Endothelial cell of umbilical vein (primary cell): ENCODE results near the gene LTBP2. TPM values are rescaled to one million over a fixed set of nuclear protein-coding genes. Genes with fewer than 3 reads are reported as not detected.

Experiments
- BruUV-seq: library from RNA; stranded (reverse); fragments of 400-500 nt; replicated peaks from 2 replicates; lab custom pipeline; 2021; lab: Mats Ljungman, UMichigan
- CTCF ChIA-PET: fragments of 300-600, 350-600 bp; sonication (Branson Sonifier 250); formaldehyde crosslinking; loops from one replicate; lab custom pipeline; 2021; ENCODE audit warnings: antibody characterized with exemption, inconsistent platforms; lab: Charles Lee
- POLR2A ChIA-PET: fragments of 300-600, 350-600 bp; sonication (Branson Sonifier 250); formaldehyde crosslinking; loops from one replicate; lab custom pipeline; 2021; ENCODE audit warnings: antibody characterized with exemption, inconsistent platforms; lab: Charles Lee
- DNase-seq: peaks from one replicate; pipeline ENCODE4 v3.0.0-alpha.2; 2011; ENCODE audit warnings: low read depth, low spot score
- FAIRE-seq: peaks from 2 replicates; lab custom pipeline; 2011; peaks lifted over from hg19 to GRCh38; lab: Jason Lieb, UNC
- H2AFZ ChIP-seq: 2 replicates; pipeline ENCODE4 v1.6.0; 2012; ENCODE audit warnings: low read depth, low read length, control low read depth, inconsistent platforms
- H3K27ac ChIP-seq: 2 replicates; pipeline ENCODE4 v1.5.1; 2011; ENCODE audit warnings: low read depth, mild to moderate bottlenecking, control low read depth, low read length, moderate library complexity; ENCODE audit not compliant: insufficient read depth
- H3K27me3 ChIP-seq, 2 experiments: 2 replicates each; pipeline versions ENCODE4 v1.6.0 to v1.6.1; 2011; ENCODE audit warnings: low read length in 2 of 2, mixed read lengths in 1 of 2; ENCODE audit not compliant: control insufficient read depth in 2 of 2, insufficient read depth in 2 of 2
- H3K36me3 ChIP-seq, 2 experiments: 2 replicates in 1 of 2; 3 replicates in 1 of 2; pipeline ENCODE4 v1.5.1; 2011; ENCODE audit warnings: low read length in 2 of 2, mild to moderate bottlenecking in 1 of 2, moderate library complexity in 1 of 2; ENCODE audit not compliant: control insufficient read depth in 2 of 2, insufficient read depth in 2 of 2; ENCODE audit errors: extremely low read depth in 1 of 2
- H3K4me1 ChIP-seq: 3 replicates; pipeline ENCODE4 v1.5.1; 2011; ENCODE audit warnings: mild to moderate bottlenecking, low read length; ENCODE audit not compliant: control insufficient read depth, insufficient read depth; ENCODE audit errors: extremely low read depth
- H3K4me2 ChIP-seq: 2 replicates; pipeline ENCODE4 v1.6.1; 2011; ENCODE audit warnings: low read length, control low read depth, mixed read lengths; ENCODE audit not compliant: insufficient read depth
- H3K4me3 ChIP-seq, 3 experiments: fragments of 200-600 bp in 1 of 3; sonication (generic), shearing (Covaris generic) in 1 of 3; replicated peaks in 1 of 3; 2 replicates each; pipeline ENCODE4 v1.5.1; 2011 to 2016; ENCODE audit warnings: control low read depth in 3 of 3, low read length in 3 of 3, mild to moderate bottlenecking in 2 of 3, inconsistent platforms in 1 of 3, low read depth in 1 of 3, moderate library complexity in 1 of 3; ENCODE audit not compliant: insufficient read depth in 1 of 3
- H3K79me2 ChIP-seq: 2 replicates; pipeline ENCODE4 v1.6.0; 2012; ENCODE audit warnings: low read length, inconsistent platforms; ENCODE audit not compliant: control insufficient read depth, insufficient read depth
- H3K9ac ChIP-seq: replicated peaks from 2 replicates; pipeline ENCODE3; 2011; ENCODE audit warnings: low read length, control low read depth; ENCODE audit not compliant: insufficient read depth; ENCODE audit errors: extremely low read depth
- H3K9me1 ChIP-seq: replicated peaks from 3 replicates; pipeline ENCODE4 v1.6.0; 2011; ENCODE audit warnings: mild to moderate bottlenecking, low read length; ENCODE audit not compliant: control insufficient read depth, insufficient read depth; ENCODE audit errors: extremely low read depth
- H3K9me3 ChIP-seq: replicated peaks from 2 replicates; pipeline ENCODE4 v1.5.1; 2012; ENCODE audit warnings: low read length, inconsistent platforms; ENCODE audit not compliant: control insufficient read depth, insufficient read depth
- H4K20me1 ChIP-seq: replicated peaks from 2 replicates; pipeline ENCODE3; 2011; ENCODE audit warnings: mild to moderate bottlenecking, low read length; ENCODE audit not compliant: control insufficient read depth, insufficient read depth; ENCODE audit errors: extremely low read depth
- FOS ChIP-seq: IDR thresholded peaks from 2 replicates; pipeline ENCODE4 v1.6.1; 2011; ENCODE audit warnings: mild to moderate bottlenecking, low read length, moderate library complexity, borderline replicate concordance; ENCODE audit not compliant: insufficient read depth
- GATA2 ChIP-seq: IDR thresholded peaks from 2 replicates; pipeline ENCODE4 v1.7.0; 2011; ENCODE audit warnings: low read depth, mild to moderate bottlenecking, moderate library complexity, mixed read lengths, low read length; ENCODE audit not compliant: insufficient read length, insufficient read depth
- JUN ChIP-seq: IDR thresholded peaks from 2 replicates; pipeline ENCODE4 v1.6.1; 2011; ENCODE audit warnings: borderline replicate concordance, low read depth; ENCODE audit not compliant: insufficient read length, insufficient read depth
- MYC ChIP-seq: IDR thresholded peaks from one replicate; pipeline ENCODE4 v1.6.1; 2011; ENCODE audit warnings: mild to moderate bottlenecking, low read depth, low read length
- POLR2A ChIP-seq: IDR thresholded peaks from 2 replicates; pipeline ENCODE4 v1.6.1; 2012; ENCODE audit warnings: low read depth, mild to moderate bottlenecking, control low read depth, low read length
- POLR2AphosphoS5 ChIP-seq: IDR thresholded peaks from 2 replicates; pipeline ENCODE4 v1.6.1; 2012; ENCODE audit warnings: low read depth, mild to moderate bottlenecking, control low read depth, low read length, moderate library complexity; ENCODE audit not compliant: insufficient read depth
- dilution Hi-C: fragments of 300-500 bp; cut with MboI; formaldehyde crosslinking; loops from one replicate; pipeline ENCODE4 v1.15.0; 2019; ENCODE audit warnings: low sequenced_read_pairs; ENCODE audit not compliant: extremely low pct_ligation_motif_present
- intact Hi-C: fragments of 100-400 bp; cut with micrococcal nuclease; formaldehyde crosslinking; loops from one replicate; pipeline ENCODE4 v1.10.0; 2022
- polyA plus RNA-seq, 4 experiments: library from polyadenylated mRNA; depleted of rRNA in 3 of 4; stranded (reverse) in 3 of 4; unstranded in 1 of 4; fragments of >200 nt; gene quantifications; 2 replicates each; pipeline versions ENCODE4 v1.2.1 to v1.2.3, GENCODE V29; 2011 to 2012; ENCODE audit warnings: missing spikeins in 1 of 4
- total RNA-seq: library from RNA; stranded (reverse); gene quantifications from 2 replicates; pipeline ENCODE4 v1.2.3, GENCODE V29; 2021
- TF ChIP-seq, protein P1 (sequence below), 2 donors: IDR thresholded peaks; 1 replicate in 1 of 2; 2 replicates in 1 of 2; pipeline ENCODE4 v1.5.1; 2011; ENCODE audit warnings: low read length in 2 of 2, mild to moderate bottlenecking in 2 of 2, moderate library complexity in 2 of 2, control low read depth in 1 of 2, inconsistent platforms in 1 of 2, low read depth in 1 of 2; ENCODE audit not compliant: insufficient read depth in 1 of 2; ENCODE audit errors: extremely low read depth in 1 of 2
- TF ChIP-seq, protein P2 (sequence below): IDR thresholded peaks from 2 replicates; pipeline ENCODE4 v1.6.1; 2011; ENCODE audit not compliant: insufficient read depth, insufficient read length

Gene LTBP2
- total and polyA plus RNA-seq, 2 donors (not counting 3 experiments of a cell fraction or from before 2014, with no cell fraction given): 209 to 268 TPM

DNA sequence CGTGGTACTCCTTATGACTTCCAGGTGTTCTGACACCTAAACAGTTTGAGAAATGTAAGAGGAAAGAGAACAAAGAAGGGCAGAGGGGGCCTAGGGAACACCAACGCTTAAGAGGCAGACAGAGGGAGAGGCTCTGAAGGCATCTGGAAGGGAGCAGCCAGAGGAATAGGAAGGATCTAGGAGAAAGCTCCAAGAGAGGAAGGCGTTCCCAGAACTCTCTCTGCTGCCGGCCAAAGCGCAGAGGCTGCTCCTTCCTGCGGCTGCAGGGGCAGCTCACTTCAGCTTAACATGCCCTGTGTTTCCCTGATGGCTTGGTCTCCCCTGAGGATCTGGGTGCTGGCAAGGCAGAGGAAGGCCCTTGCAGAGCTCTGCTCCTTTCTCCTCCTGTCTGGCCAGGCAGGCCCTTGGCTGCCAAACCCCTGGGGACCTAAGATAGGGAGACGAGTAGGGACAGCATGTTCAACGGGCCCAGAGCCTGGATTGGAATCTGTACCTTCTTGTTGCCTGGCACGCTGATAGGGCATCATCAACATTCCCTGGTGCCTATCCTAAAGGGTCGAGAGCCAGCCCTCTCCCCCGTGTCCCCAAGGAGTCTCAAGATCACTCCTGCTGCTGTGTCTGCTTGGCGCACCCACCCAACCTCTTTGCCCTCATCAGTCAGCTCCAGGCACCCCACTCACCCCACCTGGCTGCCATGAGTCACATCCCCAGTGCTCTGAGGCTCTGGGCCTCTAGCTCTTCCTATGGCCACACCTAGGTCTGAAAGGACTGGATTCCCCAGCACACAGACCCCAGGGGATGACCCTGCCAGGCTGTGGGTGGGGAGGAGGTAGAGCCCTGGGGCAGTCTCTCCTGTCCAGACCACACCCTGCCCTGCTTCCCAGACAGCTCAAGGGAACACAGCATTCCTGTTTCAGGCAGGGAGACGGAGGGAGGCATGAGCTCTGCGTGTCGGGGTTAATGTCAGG lies 45.6 kb downstream of the LTBP2 start:
- H3K79me2 ChIP-seq: peaks cover 90% of the 10 kb centered on the region
- DNase-seq: no peak
- TF ChIP-seq POLR2A (no peak), POLR2AphosphoS5 (no peak), FOS (no peak), MYC (no peak), GATA2 (no peak), JUN (no peak)
- TF ChIP-seq, protein P1, sequence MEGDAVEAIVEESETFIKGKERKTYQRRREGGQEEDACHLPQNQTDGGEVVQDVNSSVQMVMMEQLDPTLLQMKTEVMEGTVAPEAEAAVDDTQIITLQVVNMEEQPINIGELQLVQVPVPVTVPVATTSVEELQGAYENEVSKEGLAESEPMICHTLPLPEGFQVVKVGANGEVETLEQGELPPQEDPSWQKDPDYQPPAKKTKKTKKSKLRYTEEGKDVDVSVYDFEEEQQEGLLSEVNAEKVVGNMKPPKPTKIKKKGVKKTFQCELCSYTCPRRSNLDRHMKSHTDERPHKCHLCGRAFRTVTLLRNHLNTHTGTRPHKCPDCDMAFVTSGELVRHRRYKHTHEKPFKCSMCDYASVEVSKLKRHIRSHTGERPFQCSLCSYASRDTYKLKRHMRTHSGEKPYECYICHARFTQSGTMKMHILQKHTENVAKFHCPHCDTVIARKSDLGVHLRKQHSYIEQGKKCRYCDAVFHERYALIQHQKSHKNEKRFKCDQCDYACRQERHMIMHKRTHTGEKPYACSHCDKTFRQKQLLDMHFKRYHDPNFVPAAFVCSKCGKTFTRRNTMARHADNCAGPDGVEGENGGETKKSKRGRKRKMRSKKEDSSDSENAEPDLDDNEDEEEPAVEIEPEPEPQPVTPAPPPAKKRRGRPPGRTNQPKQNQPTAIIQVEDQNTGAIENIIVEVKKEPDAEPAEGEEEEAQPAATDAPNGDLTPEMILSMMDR (IDR thresholded peaks at IDR 0.05; ENCODE audit: extremely low read depth in 1 of 2, insufficient read depth in 1 of 2, low read depth in 1 of 2, low read length in 2 of 2): no peak
- TF ChIP-seq, protein P2, sequence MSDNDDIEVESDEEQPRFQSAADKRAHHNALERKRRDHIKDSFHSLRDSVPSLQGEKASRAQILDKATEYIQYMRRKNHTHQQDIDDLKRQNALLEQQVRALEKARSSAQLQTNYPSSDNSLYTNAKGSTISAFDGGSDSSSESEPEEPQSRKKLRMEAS: no peak
- H3K9me3 ChIP-seq: no peaks in the 10 kb centered on the region
- dilution Hi-C loops: no loop called here
- no peaks in the 10 kb centered on the region for H3K27me3 ChIP-seq
- no peak for FAIRE-seq
- no peak overlapping the region for H3K4me2 ChIP-seq
- H3K9me1 ChIP-seq: no peaks in the 10 kb centered on the region
- H3K27ac ChIP-seq: no peak overlapping the region
- H3K4me3 ChIP-seq: no peak overlapping the region
- no peak overlapping the region for H2AFZ ChIP-seq
- no peak overlapping the region for H3K9ac ChIP-seq
- intact Hi-C loops: no loop called here
- ChIA-PET CTCF (interaction anchor here (1.2 kb wide), 1 partner anchor 42 kb away, joined by 3 read pairs; no protein-coding TSS in a partner anchor), POLR2A (no interaction called here)
- peaks cover 11 to 15% of the 10 kb centered on the region in 2 experiments for H3K36me3 ChIP-seq
- peaks cover 18% of the 10 kb centered on the region for H3K4me1 ChIP-seq
- no TSS peak for BruUV-seq
- no peaks in the 10 kb centered on the region for H4K20me1 ChIP-seq
